Measurements from ENCODE around the gene BNC2. TPM values are rescaled to one million over a fixed set of nuclear protein-coding genes. Genes with fewer than 3 reads are reported as not detected.

The BNC2 gene
- total RNA-seq, 1 experiment from 2014 or later, result 2.9 TPM

DNA sequence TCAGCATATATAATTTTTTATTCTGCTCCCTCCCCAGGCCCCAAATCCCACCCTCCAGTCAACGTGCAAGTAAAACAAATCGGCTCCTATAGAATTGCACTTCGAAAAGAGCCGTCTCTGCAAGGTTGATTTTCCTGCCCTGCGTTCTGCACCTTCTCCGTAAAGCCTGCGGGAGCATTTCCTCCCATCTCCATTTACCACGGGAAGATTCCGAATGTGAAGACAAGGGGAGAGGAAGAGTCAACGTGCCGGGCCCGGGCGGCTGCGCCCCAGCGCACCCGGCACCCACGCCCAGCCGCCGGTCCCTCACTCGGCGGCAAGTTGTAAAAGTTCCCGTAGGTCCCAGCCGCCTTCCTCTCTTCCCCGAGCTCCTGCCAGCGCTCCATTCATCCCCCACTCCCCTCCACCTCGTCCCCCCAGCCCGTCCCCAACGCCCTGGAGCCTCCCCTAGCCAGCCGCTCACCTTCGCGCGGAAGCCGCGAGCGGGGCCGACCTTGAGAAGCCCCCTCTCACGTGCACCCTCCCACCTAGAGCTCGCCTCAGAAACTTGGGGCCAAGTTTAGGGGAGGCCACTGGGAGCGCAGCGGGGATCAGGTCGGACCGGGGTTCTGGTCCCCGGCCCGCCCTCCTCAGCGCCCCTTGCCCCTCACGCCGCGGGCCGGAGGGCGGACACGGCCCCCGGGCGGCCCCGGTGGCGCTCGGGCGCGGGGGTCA is 431 bp downstream of the BNC2 start:
- DNase-seq, result no peak
- no peaks in the 10 kb centered on the region for H3K79me2 ChIP-seq (ENCODE audit: low read depth)
- H3F3A ChIP-seq (ENCODE audit: insufficient read depth, low read depth), result no peaks in the 10 kb centered on the region
- ChIA-PET POLR2A (ENCODE audit: unreplicated experiment) (no interaction called here), CTCF (no interaction called here)
- H3K4me3 ChIP-seq, result no peak overlapping the region
- H4K20me1 ChIP-seq (ENCODE audit: insufficient read depth), result no peaks in the 10 kb centered on the region
- H3K9me3 ChIP-seq (ENCODE audit: insufficient read depth, low read depth), result no peaks in the 10 kb centered on the region
- no TSS peak for BruUV-seq (replicated peaks)
- H3K27ac ChIP-seq, result no peak overlapping the region
- TF ChIP-seq EZH2 (IDR thresholded peaks at IDR 0.05; ENCODE audit: low read depth), result no peak
- TF ChIP-seq, protein P1, sequence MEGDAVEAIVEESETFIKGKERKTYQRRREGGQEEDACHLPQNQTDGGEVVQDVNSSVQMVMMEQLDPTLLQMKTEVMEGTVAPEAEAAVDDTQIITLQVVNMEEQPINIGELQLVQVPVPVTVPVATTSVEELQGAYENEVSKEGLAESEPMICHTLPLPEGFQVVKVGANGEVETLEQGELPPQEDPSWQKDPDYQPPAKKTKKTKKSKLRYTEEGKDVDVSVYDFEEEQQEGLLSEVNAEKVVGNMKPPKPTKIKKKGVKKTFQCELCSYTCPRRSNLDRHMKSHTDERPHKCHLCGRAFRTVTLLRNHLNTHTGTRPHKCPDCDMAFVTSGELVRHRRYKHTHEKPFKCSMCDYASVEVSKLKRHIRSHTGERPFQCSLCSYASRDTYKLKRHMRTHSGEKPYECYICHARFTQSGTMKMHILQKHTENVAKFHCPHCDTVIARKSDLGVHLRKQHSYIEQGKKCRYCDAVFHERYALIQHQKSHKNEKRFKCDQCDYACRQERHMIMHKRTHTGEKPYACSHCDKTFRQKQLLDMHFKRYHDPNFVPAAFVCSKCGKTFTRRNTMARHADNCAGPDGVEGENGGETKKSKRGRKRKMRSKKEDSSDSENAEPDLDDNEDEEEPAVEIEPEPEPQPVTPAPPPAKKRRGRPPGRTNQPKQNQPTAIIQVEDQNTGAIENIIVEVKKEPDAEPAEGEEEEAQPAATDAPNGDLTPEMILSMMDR (conservative IDR thresholded peaks at IDR 0.05), result no peak
- H3K9me2 ChIP-seq (ENCODE audit: insufficient read depth), result no peaks in the 10 kb centered on the region
- no peak overlapping the region for H2AFZ ChIP-seq
- no peaks in the 10 kb centered on the region for H3K36me3 ChIP-seq (ENCODE audit: low read depth)
- intact Hi-C loops (cut with micrococcal nuclease; ENCODE audit: unreplicated experiment), result no loop called here
- H3K27me3 ChIP-seq (ENCODE audit: insufficient read depth, low read depth), result no peaks in the 10 kb centered on the region
- no peak overlapping the region for H3K4me2 ChIP-seq
- peaks cover 11% of the 10 kb centered on the region; the same call in 1 of the 2 replicates for H3K4me1 ChIP-seq (replicated peaks; ENCODE audit: insufficient read depth)

GRCh38 chr9:16869131-16869881 is 1.2 kb downstream of the BNC2 start:
- Histone ChIP-seq H3F3A (ENCODE audit: insufficient read depth, low read depth) (no peaks in the 10 kb centered on the region), H2AFZ (no peak overlapping the region), H3K9me2 (ENCODE audit: insufficient read depth) (no peaks in the 10 kb centered on the region), H4K20me1 (ENCODE audit: insufficient read depth) (no peaks in the 10 kb centered on the region), H3K4me3 (no peak overlapping the region), H3K27me3 (ENCODE audit: insufficient read depth, low read depth) (no peaks in the 10 kb centered on the region), H3K79me2 (ENCODE audit: low read depth) (no peaks in the 10 kb centered on the region), H3K27ac (no peak overlapping the region), H3K36me3 (ENCODE audit: low read depth) (no peaks in the 10 kb centered on the region), H3K4me1 (replicated peaks; ENCODE audit: insufficient read depth) (peaks cover 11% of the 10 kb centered on the region; the same call in 1 of the 2 replicates), H3K9me3 (ENCODE audit: insufficient read depth, low read depth) (no peaks in the 10 kb centered on the region), H3K4me2 (no peak overlapping the region)
- TF ChIP-seq, protein P1 (conservative IDR thresholded peaks at IDR 0.05), result no peak
- no peak for TF ChIP-seq EZH2 (IDR thresholded peaks at IDR 0.05; ENCODE audit: low read depth)
- ChIA-PET CTCF (no interaction called here), POLR2A (ENCODE audit: unreplicated experiment) (no interaction called here)
- DNase-seq, result no peak
- intact Hi-C loops (cut with micrococcal nuclease; ENCODE audit: unreplicated experiment), result no loop called here
- BruUV-seq (replicated peaks), result no TSS peak

DNA sequence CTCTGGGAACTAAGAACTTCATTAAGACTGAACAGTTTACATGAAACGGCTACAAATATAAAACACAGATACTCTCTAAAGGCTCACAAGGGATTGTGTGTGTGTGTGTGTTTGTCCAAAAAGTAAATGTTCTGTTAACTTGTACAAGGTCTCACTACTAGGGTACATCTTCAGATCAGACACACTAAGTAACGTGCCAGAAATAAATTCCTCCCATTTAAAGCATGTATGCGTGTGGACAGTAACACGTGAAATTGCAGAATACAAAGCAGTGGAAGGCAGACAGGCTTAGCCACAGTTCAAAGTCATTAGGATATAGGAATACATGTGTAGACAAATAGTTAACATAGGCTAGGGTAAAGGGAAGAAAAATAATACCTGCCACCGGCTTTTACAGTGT is 1.8 kb downstream of the BNC2 start:
- Histone ChIP-seq H3K4me3 (no peak overlapping the region), H3K79me2 (ENCODE audit: low read depth) (no peaks in the 10 kb centered on the region), H3K4me2 (no peak overlapping the region), H4K20me1 (ENCODE audit: insufficient read depth) (no peaks in the 10 kb centered on the region), H2AFZ (no peak overlapping the region), H3K9me2 (ENCODE audit: insufficient read depth) (no peaks in the 10 kb centered on the region), H3K27me3 (ENCODE audit: insufficient read depth, low read depth) (no peaks in the 10 kb centered on the region), H3K9me3 (ENCODE audit: insufficient read depth, low read depth) (no peaks in the 10 kb centered on the region), H3K4me1 (replicated peaks; ENCODE audit: insufficient read depth) (peaks cover 11% of the 10 kb centered on the region; the same call in 1 of the 2 replicates), H3K27ac (no peak overlapping the region), H3F3A (ENCODE audit: insufficient read depth, low read depth) (no peaks in the 10 kb centered on the region), H3K36me3 (ENCODE audit: low read depth) (no peaks in the 10 kb centered on the region)
- BruUV-seq (replicated peaks), result no TSS peak
- POLR2A ChIA-PET (ENCODE audit: unreplicated experiment), result no interaction called here
- DNase-seq, result no peak
- intact Hi-C loops (cut with micrococcal nuclease; ENCODE audit: unreplicated experiment), result no loop called here
- TF ChIP-seq, protein P1 (conservative IDR thresholded peaks at IDR 0.05), result no peak
- no peak for TF ChIP-seq EZH2 (IDR thresholded peaks at IDR 0.05; ENCODE audit: low read depth)
- CTCF ChIA-PET, result no interaction called here

All from PC-9 (cell line).